IPS DF 4.7 (cell line): Measurements from ENCODE around the gene RAI1.

Experiments
- DNase-seq: peaks from one replicate; pipeline ENCODE4 v3.0.0-alpha.2; 2013; ENCODE audit warnings: low spot score; ENCODE audit errors: extremely low read depth

The RAI1 gene

DNA sequence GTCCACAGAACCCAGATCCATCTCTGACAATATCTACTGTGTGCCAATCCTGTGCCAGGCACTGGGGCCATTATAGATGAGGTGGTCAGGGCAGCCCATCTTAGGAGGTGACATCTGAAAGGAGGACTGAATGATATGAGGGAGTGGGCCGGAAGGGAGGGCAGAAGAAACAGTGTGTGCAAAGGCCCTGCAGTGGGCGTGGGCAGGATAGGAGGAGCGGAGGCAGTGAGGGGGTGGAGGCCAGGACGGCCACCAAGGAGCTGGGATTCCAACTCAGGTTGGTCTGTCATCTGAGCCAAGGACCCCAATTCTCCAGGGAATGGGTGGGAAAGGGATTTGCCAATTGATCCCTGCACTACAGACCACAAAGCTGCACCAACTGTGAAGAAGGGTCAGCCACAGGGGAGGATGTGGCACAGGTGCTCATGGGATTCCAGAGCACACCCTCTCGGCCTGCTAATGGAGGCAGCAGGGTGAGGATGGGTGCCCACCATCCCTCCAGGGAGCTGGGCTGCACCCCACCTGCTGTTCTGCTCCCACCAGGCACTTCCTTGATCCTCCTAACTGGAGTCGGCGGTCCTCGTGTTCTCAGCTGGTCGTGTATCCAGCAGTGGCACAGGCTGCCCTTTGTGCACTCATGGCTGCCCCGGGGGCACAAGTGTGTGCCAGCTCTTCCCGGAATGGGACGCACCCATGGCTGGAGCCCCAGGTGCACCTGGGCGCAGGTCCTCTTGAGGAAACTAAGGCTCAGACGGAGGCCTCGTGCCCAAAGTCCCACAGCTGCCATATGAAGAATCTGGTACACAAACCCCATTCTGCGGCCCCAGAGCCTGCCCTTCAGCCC, 145.9 kb downstream of the RAI1 start:
- DNase-seq = no peak

DNA sequence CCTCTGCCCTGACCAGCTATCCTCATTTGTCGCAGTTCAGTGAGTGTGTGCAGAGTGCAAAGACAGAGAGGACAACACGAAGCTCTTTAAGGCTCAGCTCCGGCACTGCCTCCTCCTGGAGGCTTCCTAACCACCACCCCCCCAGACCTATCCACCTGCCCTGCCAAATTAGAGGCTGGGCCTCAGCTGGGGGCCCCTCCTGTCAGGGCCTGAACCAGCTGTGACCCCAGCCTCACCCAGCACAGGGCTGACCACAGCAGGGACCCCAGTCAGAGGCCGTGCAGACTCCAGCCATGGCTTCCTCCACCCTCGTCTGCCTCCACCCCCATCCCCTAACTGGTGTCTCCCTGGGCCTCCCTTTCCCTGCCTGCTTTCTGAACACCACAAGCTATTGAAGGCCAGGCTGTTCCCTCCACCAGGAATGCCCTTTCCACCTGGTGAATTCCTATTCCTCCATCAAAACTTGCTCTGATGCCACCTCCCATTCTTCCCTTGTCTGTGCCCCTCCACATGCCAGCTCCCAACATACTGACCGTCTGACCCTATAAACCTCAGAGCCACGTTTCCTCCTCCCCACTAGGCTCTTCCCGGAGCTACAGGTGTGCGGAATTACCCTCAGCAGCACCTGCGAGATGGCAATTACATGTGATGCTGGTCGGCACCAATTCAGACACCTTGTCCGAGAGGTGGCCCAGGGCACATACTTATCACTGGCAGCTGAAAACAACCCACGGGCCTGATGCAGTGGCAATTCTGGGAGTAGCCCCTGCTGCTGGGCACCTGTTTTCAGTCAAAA, 146.8 kb downstream of the RAI1 start:
- DNase-seq = no peak

DNA sequence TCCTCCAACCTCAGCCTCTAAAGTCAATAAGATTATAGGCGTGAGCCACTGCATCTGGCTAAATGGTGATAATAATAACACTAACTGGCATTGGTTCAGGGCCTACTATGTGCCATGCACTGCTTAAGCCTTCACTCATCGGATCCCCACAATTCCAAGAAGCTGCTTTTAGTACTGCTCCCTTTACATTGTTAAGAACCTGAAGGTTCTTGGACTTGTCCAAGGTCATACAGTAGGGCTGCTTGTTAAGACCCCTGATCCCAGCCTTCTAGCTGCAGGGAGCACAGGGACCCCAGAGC, 149.0 kb downstream of the RAI1 start:
- DNase-seq = no peak

DNA sequence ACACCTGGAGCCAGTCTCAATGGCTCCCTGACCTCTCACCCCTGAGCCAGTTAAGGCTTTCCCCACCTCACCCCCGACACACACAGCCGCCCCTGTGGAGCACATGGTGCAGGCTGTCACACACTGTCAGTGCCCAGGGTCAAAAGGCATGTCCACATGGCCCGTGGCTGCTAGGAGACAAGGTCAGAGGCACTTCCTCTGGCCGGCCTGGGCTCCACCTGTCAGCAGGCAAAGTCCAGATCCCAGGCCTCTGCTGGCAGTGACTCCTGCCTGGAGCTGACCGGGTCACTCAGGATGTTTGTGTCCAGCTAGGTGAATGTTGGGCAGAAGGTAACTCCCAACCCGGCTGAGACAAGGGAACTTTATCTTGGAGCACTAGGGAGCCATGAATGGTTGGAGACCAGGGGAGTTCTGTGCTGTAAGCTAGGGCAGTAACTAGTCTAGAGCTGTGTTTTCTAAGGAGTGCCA, 149.5 kb downstream of the RAI1 start:
- no peak for DNase-seq

DNA sequence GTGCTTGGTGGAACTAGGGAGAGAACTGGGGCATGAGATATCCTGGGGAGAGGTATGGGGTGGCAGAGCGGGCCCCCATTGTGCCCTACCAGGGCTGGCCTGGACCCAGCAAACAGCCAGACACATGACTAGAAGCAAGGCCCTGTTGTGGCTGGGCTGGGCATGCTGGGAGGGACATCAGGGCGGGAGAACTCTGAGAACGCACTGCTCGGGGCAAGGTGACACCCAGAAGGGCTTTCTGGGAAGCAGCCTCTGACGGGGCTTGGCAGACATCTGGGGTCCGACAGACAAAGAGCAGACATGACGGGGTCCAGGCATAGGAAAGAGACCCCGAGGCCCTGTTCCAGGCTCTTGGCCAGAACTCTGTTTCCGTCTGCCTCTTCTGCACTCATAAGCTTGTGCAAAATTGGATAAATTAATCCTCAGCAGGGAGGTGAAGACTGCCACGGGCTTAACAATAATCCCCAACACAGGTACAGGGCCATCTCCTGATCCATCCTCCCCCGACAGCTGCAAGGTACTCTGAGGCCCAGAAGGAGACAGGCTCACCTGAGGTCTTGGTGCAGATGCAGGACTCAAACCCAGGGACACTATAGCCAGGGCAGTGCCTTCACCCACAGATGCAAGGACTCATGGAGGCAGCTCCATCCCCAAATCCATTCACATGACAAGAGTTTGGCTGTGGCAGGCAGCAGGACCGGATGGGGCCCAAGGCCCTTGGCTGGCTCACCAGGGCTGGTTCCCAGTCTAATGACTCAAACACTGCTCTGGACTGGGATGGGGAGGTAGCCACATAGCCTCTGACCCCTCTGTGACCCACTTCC, 150.2 kb downstream of the RAI1 start:
- no peak for DNase-seq

DNA sequence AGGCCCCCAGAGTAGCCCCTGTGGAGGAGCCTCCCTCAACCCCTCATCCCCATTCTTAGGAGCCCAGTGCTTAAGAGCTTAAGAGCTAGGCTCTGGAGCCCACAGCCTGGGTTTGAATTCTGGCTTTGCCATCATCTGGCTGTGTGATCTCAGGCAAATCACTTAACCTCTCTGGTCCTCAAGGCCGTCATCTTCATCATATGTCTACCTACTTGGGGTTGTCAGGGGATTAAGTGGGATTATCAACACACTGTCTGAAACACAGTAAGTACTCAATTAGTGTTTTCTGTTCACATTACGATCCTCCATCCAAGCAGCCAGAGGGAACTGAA, 150.7 kb downstream of the RAI1 start:
- DNase-seq = no peak

DNA sequence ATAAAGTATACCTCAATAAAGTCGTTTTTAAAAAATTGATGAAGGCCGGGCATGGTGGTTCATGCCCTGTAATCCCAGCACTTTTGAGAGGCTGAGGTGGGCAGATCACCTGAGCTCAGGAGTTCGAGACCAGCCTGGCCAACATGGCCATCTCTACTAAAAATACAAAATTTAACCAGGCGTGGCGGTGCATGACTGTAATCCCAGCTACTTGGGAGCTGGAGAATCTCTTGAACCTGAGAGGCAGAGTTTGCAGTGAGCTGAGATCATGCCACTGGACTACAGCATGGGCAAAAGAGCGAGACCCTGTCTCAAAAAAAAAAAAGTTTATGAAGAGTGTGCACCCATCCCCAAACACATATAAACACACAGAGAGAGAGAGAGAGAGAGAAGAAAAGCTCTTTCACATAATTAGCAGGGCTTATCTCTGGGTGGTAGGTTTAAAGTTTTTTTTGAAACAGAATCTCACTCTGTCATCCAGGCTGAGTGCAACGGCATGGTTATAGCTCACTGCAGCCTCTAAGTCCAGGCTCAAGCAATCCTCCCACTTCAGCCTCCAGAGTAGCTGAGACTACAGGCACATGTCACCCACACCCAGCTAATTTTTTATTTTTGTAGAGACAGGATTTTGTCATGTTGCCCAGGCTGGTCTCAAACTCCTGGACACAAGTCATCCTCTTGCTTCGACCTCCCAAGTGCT, 152.6 kb downstream of the RAI1 start:
- no peak for DNase-seq

DNA sequence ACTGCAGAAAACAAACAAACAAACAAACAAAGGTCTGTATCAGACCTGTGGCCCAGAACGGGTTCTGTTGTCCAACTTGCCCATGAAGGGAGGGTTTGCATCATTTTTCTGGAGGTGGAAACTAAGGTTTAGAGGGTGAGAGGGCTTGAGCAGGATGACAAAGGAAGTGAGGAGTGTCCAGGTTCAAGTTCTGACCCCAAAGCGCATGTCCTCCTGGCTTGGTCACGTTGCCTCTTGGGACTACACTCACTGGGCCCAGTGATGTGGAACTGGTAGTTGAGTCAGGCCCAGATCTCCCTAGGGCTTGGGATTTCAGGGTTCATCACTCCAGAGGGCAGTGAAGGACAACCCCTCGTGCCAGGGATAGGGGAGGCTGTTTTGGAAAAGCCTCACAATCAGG, 153.7 kb downstream of the RAI1 start:
- no peak for DNase-seq

DNA sequence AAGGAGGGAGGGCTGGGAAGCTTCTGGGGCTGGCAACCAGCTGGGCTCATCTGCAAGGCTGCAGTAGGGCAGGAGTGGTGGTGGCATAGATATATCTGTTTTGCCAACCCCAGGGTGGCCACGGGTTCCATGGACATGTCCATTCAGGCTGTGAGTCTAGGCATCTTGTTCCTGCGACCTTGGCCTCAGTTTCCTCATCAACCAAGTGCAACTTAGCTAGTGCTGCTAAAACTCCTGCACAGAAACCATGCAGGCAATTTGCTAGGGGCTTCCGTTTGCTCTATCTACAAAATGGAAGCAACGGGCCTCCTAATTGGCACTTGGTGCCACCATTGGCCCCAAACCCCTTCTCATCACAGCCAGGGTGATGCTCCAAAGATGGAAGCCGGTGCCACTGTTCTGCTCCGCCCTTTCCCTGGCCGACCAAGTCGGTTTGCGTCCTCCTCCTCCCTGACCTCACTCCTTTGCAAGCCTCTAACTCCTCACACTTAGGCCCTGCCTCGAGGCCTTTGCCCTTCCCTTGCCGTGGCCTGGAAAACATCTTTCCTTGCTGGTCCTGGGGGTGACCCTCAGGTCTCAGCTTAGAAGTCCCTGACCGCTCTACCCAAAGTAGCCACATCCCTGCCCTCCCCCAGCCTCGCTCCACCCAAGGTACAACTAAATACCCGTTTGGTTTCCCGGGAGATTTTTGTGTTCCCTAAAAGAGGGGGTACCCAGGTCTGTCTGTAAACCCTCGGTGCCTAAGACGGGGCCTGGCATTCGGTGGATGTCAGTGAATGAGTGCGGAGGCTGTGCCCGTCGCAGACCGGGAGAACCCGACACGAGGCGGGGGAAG, 154.4 kb downstream of the RAI1 start:
- DNase-seq = no peak

DNA sequence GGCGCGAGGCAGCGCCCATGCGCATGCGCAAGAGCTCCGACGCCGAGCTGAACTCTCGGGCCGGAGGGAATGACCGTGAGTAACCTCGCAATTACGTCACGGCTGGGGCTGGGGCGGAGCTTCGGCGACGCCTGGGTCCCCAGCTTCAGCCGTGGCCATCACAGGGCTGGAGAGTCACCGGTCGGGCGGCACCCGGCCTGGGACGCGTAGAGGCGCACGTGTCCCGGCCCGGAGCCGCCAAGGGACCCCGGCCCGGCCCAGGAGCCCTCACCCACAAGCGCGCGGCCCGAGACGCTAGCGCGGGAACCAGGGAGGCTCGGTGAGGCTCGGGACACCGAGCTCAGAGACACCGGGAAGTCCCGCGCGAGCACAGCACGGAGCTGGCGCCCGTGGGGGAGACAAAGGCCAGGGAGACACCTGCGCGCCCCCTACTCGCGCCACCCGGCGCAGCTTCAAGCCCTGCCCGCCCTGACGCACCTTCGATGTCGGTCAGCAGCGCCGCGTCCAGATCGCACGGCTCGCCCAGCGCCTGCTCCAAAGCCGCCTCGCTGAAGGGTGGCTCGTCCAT, 155.1 kb downstream of the RAI1 start:
- DNase-seq = no peak

DNA sequence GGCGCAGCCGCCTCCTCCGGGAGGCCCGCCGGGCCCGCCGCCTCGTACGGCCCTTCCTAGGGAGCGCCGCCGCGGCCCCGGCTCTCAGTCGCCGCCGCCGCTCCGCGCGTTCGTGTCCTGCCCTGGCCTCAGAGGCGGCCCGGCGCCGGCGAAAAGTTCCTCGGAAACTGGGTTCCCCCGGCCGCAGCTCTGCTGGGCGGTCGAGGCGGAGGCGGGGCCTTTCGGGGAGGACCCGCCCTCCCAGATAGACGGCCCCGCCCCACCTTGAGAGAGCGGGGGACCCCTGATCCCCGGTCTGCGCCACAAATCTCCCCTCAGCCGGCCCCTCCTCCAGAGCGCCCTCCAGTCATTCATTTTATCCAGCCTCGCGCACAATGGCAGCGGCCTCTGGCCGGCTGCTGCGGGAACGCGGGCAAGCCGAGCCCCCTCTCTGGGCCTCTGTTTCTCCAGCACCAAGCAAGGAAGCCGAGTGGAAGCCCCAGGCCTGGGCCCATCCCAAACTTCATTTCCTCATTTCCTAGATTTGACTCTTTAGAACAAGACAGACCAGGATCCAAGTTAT, 155.6 kb downstream of the RAI1 start, which contains the start of gene SREBF1:
Gene SREBF1, minus strand, starts transcription at position 169 of the 562 bp plus-strand sequence. CDS start 169 bp downstream, outside the sequence.
- DNase-seq = no peak

DNA sequence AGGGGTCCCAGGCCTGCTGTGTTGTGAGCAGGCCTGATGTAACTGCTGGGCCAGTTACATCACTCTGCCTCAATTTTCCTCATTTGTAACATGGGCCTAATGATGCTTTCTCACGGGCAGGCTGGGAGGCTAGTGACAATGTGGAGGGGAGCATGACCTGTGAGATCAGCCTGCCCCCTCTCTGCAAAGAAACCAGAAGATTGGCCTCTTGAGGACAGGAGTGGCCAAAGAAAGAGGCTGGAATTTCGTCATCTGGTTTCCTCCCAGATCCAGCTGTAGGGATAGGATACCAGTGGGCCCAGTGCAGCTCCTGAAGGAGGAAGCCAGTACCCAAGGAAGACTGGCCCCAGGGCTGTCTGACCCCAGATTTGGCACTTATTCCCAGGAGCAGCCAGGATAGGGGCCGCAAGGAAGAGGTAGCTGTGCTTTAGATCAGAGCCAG, 156.1 kb downstream of the RAI1 start:
- DNase-seq = no peak

DNA sequence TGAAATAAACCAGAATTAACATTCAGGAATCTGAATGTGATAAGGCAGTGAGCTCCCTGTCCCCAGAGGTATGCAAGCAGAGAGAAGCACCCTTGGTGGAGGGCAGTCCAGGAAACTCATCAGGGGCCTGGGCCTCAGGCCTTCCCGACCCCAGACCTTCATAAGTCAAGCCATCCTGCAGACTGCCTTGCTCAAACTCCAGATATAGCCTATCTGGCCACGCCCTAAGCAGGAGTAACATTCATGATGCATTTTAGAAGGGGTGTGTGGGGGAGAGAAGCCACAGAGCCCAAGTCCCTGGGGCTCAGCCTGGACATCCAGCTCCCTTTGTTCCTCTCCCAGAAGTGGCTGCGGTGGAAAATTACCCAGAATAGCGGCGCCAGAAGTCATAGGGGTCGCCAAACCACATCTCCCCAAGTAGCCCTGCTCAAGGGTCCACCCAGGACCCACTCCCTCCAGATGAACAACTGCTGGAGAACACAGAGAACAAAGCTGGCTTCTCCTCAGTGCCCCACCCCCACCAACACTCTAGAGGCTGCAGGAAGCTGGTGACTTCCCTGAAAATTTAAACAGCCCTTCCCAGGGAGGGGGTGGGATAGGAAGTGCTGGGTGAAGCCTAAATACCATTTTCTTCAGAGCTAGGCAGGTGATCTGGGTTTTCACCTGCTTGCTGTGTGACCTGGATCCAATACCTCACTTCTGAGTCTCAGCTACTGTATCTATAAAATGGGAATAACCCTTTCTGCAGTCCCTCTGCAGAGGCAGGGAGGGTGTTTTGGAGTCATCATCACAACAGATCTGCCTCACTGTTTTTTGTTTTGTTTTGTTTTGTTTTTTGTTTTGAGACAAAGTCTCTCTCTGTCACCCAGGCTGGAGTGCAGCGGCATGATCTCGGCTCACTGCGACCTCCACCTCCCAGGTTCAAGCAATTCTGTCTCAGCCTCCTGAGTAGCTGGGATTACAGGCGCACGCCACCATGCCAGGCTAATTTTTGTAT, 157.0 kb downstream of the RAI1 start:
- no peak for DNase-seq

DNA sequence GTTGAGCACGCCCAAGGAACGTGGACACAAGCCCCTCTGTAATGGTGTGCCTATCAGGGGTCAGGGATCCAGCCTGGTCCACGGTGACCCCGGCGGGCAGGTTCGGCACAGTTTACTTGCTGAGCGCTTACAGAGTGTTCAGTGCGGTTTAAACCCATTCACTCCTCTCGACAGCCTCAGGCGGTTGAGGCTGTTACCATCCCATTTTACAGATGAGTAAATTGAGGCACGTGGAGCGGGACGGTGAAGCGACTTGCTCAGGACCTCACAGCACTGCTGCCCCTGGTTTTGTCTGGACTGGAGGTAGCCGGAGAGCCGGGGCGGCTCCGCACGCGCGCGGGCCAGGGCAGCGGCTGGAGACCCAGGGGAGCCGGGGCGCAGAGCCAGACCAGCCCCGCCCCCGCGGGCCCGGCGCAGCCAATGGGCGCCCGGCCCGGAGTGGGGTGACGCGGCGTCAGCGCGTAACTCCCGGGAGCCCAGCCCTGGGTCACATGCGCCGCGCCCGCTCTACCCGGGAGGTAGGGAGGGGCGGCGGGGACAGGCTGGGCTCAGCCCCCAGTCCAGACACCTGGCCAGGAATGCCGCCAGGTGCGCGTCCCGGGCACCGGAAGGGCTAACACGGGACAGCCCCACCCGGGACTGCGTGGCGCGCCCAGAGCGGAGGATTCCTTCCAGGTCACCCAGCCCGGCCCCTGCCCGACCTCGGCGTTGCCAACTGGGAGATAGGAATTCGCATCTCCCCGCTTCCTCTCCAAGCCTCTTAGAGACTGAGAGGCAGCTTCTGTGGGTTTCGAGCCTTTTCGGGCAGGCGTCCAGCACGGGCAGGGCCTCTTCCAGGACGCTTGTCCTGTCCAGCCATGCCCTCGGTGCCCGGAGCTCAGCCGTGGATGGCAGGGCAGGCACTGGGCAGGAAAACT, 158.8 kb downstream of the RAI1 start:
- DNase-seq = no peak

DNA sequence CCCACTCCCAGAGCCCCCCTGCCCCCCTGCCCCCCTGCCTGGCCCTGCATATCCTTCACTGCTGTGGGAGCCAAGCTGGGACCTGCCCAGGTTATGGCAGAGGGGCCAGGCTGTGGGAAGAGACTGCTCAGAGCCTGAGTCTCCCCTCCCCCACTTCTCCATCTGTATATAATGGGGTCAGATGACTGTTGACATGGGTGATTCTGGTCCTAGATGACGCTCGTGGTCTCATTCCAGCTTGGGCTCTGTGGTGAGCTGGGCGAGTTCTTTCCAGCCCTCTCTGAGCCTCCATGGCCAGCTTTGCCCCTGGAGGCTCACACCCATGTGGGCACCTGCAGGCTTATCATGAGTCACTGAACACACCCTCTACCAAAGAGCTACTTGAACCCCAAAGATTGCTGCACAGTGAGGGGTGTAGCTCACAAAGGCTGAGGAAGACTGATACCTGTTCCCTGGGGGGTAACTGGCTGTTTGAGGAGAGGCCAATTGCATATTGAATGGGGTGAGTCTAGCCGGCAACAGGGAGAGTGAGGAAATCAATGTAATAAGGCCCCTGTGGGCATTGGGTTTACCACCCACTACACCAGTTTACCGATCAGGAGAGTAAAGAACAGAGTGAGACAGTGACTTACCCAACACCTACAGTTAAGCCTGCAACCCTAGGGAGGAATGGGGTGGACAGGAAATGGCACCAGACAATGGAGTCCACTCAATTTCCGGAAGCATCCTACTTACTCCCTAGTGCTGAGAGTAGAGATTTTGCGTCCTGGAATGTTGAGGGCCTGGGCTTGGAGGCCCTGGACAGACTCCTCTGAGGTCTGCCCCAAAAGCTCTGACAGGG, 159.7 kb downstream of the RAI1 start:
- no peak for DNase-seq

DNA sequence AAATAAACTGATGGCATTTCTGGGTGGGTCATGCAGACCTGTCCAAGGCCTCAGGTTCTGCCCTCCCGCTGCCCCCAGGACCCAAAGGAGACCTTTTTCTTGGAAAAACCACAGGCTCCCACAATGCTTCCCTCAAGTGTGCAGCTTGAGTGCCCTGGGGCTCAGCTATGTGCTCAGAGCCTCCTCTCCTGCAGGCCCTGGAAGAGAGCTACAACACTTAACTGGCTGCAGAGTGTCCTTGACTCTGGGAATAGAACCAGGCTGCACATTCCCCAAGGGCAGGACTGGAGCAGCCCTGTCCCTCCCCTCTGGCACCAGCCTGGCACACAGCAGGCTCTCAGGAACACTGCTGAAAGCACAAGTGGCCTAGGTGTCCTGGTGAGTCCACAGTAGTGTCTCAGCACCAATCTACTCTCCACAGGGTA, 160.4 kb downstream of the RAI1 start:
- no peak for DNase-seq
